ENCODE results near the gene SRGAP3. TPM values are rescaled to one million over a fixed set of nuclear protein-coding genes. Genes with fewer than 3 reads are reported as not detected.

Gene SRGAP3
- total RNA-seq, 1 donor: 2.5 TPM

DNA sequence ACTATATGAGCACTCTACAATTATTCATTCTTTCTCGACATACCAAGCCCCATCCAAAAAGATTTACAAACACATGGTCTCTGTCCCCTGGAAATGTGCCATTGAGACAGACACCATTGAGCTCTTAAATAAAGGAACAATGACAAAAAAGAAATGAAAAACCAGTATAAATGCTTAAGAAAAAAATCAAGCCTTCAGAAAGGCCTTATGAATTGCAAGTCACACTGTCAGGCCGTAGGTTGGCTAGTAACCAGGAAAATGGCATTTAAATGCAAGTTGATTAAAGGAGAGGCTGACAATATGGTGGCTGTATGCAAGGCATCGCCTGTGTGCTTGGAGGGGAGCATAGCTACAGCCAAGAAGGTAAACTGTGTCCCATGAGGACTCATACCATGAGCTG lies 49.7 kb downstream of the SRGAP3 start:
- Histone ChIP-seq H3K79me2 (ENCODE audit: insufficient read depth, low read length) (no peaks in the 10 kb centered on the region), H3K27me3 (ENCODE audit: insufficient read depth, low read length) (peaks cover 22% of the 10 kb centered on the region), H3K36me3 (ENCODE audit: insufficient read depth, low read length) (no peaks in the 10 kb centered on the region), H3K9me3 (ENCODE audit: low read depth, low read length) (no peaks in the 10 kb centered on the region), H2AFZ (ENCODE audit: low read length) (no peak overlapping the region), H3K4me2 (ENCODE audit: insufficient read depth, low read length) (no peak overlapping the region), H3K4me1 (ENCODE audit: insufficient read depth, low read length) (no peaks in the 10 kb centered on the region), H3K27ac (ENCODE audit: low read depth, low read length) (no peak overlapping the region), H3K4me3 (ENCODE audit: insufficient read depth, low read length) (no peak overlapping the region), H4K20me1 (ENCODE audit: insufficient read depth, low read length) (peaks cover 3% of the 10 kb centered on the region)
- TF ChIP-seq, protein P1, sequence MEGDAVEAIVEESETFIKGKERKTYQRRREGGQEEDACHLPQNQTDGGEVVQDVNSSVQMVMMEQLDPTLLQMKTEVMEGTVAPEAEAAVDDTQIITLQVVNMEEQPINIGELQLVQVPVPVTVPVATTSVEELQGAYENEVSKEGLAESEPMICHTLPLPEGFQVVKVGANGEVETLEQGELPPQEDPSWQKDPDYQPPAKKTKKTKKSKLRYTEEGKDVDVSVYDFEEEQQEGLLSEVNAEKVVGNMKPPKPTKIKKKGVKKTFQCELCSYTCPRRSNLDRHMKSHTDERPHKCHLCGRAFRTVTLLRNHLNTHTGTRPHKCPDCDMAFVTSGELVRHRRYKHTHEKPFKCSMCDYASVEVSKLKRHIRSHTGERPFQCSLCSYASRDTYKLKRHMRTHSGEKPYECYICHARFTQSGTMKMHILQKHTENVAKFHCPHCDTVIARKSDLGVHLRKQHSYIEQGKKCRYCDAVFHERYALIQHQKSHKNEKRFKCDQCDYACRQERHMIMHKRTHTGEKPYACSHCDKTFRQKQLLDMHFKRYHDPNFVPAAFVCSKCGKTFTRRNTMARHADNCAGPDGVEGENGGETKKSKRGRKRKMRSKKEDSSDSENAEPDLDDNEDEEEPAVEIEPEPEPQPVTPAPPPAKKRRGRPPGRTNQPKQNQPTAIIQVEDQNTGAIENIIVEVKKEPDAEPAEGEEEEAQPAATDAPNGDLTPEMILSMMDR (IDR thresholded peaks at IDR 0.05; ENCODE audit: extremely low read depth, low read depth, low read length): no peak
- no peak for DNase-seq (ENCODE audit: insufficient read length, low spot score, missing footprints)

DNA sequence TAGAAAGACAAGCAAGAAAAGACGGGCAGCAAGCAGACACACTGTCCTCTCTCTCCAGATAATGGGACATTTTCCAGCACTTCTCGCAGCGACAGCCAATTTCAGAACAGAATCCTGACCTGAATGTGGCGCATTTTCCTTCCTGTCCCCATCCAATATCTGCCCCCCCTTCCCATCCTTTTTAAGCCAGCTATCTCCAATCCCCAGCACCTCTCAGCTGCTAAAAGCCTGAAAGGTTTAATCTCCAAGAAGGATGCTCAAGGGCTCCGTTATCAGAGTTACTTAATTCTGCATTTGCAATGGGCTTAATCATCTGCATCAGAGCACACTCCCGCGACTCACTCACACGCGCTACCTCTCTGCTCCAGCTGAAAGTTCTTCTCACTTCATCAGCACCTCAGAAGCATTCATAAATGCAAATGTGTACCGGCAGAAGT lies 50.5 kb downstream of the SRGAP3 start:
- no peaks in the 10 kb centered on the region for H3K79me2 ChIP-seq (ENCODE audit: insufficient read depth, low read length)
- peaks cover 22% of the 10 kb centered on the region for H3K27me3 ChIP-seq (ENCODE audit: insufficient read depth, low read length)
- H3K9me3 ChIP-seq (ENCODE audit: low read depth, low read length): no peaks in the 10 kb centered on the region
- H3K4me1 ChIP-seq (ENCODE audit: insufficient read depth, low read length): no peaks in the 10 kb centered on the region
- peaks cover 3% of the 10 kb centered on the region for H4K20me1 ChIP-seq (ENCODE audit: insufficient read depth, low read length)
- no peak overlapping the region for H2AFZ ChIP-seq (ENCODE audit: low read length)
- TF ChIP-seq, protein P1 (IDR thresholded peaks at IDR 0.05; ENCODE audit: extremely low read depth, low read depth, low read length): no peak
- no peak overlapping the region for H3K4me2 ChIP-seq (ENCODE audit: insufficient read depth, low read length)
- H3K36me3 ChIP-seq (ENCODE audit: insufficient read depth, low read length): no peaks in the 10 kb centered on the region
- H3K4me3 ChIP-seq (ENCODE audit: insufficient read depth, low read length): no peak overlapping the region
- no peak overlapping the region for H3K27ac ChIP-seq (ENCODE audit: low read depth, low read length)
- no peak for DNase-seq (ENCODE audit: insufficient read length, low spot score, missing footprints)

DNA sequence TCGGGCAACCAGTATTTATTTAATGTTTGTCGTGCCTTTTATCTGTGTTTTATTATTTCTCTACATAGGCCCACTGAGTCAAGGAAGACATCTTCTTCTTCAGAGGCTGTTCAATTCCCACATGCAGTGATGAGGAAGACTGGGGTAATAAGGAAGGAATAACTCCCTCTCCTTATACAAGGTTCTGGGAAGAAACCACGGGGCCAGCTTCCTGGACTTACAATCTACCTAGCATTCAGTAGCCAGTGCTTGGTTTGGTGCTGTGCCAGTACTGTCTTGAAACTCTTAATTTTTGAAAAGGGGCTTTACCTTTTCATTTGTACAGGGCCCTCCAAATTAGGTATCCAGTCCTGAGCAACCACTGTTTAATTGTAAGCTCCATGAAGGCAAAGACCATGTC lies 51.2 kb downstream of the SRGAP3 start:
- H3K4me1 ChIP-seq (ENCODE audit: insufficient read depth, low read length): no peaks in the 10 kb centered on the region
- H3K9me3 ChIP-seq (ENCODE audit: low read depth, low read length): no peaks in the 10 kb centered on the region
- H3K27me3 ChIP-seq (ENCODE audit: insufficient read depth, low read length): peaks cover 26% of the 10 kb centered on the region

DNA sequence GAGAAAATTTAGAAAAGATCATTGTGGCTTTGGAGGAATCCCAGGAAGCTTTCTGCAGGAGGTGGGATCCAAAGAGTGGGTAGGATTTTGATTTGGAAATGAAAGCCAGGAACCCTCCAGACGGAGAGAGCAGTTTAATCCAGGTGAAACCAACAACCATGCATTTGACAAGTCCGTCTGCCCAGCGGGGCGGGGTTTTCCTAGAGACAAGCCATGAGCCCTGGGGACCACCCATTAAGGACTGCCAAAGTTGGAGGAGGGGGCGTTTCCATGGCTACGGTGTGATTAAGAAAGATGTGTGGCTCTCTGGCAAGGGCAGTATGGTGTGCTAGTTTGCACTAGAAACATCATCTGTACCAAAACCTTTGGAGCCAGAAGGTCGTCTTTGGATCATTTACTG lies 53.4 kb downstream of the SRGAP3 start:
- Histone ChIP-seq H2AFZ (ENCODE audit: low read length) (no peak overlapping the region), H3K36me3 (ENCODE audit: insufficient read depth, low read length) (no peaks in the 10 kb centered on the region), H3K9me3 (ENCODE audit: low read depth, low read length) (no peaks in the 10 kb centered on the region), H4K20me1 (ENCODE audit: insufficient read depth, low read length) (peaks cover 3% of the 10 kb centered on the region), H3K27me3 (ENCODE audit: insufficient read depth, low read length) (peaks cover 23% of the 10 kb centered on the region), H3K4me1 (ENCODE audit: insufficient read depth, low read length) (no peaks in the 10 kb centered on the region), H3K4me3 (ENCODE audit: insufficient read depth, low read length) (no peak overlapping the region), H3K4me2 (ENCODE audit: insufficient read depth, low read length) (no peak overlapping the region), H3K27ac (ENCODE audit: low read depth, low read length) (no peak overlapping the region), H3K79me2 (ENCODE audit: insufficient read depth, low read length) (no peaks in the 10 kb centered on the region)
- TF ChIP-seq, protein P1 (IDR thresholded peaks at IDR 0.05; ENCODE audit: extremely low read depth, low read depth, low read length): no peak
- DNase-seq (ENCODE audit: insufficient read length, low spot score, missing footprints): no peak

More for the DNA sequence above, 51.2 kb downstream of the SRGAP3 start:
- Histone ChIP-seq H3K27ac (ENCODE audit: low read depth, low read length) (no peak overlapping the region), H4K20me1 (ENCODE audit: insufficient read depth, low read length) (peaks cover 3% of the 10 kb centered on the region), H2AFZ (ENCODE audit: low read length) (no peak overlapping the region), H3K79me2 (ENCODE audit: insufficient read depth, low read length) (no peaks in the 10 kb centered on the region), H3K4me3 (ENCODE audit: insufficient read depth, low read length) (no peak overlapping the region), H3K4me2 (ENCODE audit: insufficient read depth, low read length) (no peak overlapping the region), H3K36me3 (ENCODE audit: insufficient read depth, low read length) (no peaks in the 10 kb centered on the region)
- DNase-seq (ENCODE audit: insufficient read length, low spot score, missing footprints): no peak
- TF ChIP-seq, protein P1 (IDR thresholded peaks at IDR 0.05; ENCODE audit: extremely low read depth, low read depth, low read length): no peak
